OCI-LY1 (cell line): Measurements from ENCODE around the gene CEP97.
"Not testable (repeated sequence)": the region's sequence is repeated elsewhere in the genome, so short reads cannot be mapped to it uniquely, and the experiment has no call there.

Experiments
- H2AFZ ChIP-seq: fragments of 200-600 bp; sonication (generic), shearing (Covaris generic); 2 replicates; pipeline ENCODE4 v1.6.0; 2014; ENCODE audit warnings: antibody characterized with exemption, mild to moderate bottlenecking, low read length
- H3F3A ChIP-seq: fragments of 200-600 bp; sonication (generic), shearing (Covaris generic); 2 replicates; pipeline ENCODE4 v1.6.0; 2014; ENCODE audit warnings: mild to moderate bottlenecking, antibody characterized with exemption, low read length, moderate library complexity; ENCODE audit not compliant: insufficient read depth
- H3K27ac ChIP-seq: fragments of 200-600 bp; sonication (generic); 2 replicates; pipeline ENCODE4 v1.5.1; 2014; ENCODE audit warnings: low read length, mixed run types, mild to moderate bottlenecking, low read depth; ENCODE audit not compliant: poor library complexity, severe bottlenecking
- H3K27me3 ChIP-seq: fragments of 200-600 bp; sonication (generic); 2 replicates; pipeline ENCODE4 v1.6.0; 2014; ENCODE audit warnings: antibody characterized with exemption, mild to moderate bottlenecking, low read length, moderate library complexity; ENCODE audit not compliant: insufficient read depth
- H3K36me3 ChIP-seq: fragments of 200-600 bp; sonication (generic); 2 replicates; pipeline ENCODE4 v1.6.1; 2014; ENCODE audit warnings: mild to moderate bottlenecking, antibody characterized with exemption, low read length, moderate library complexity, mixed read lengths; ENCODE audit not compliant: insufficient read depth
- H3K4me1 ChIP-seq: fragments of 200-600 bp; sonication (generic); 2 replicates; pipeline ENCODE4 v1.5.1; 2014; ENCODE audit warnings: mild to moderate bottlenecking, low read length, moderate library complexity; ENCODE audit not compliant: insufficient read depth, severe bottlenecking
- H3K4me2 ChIP-seq: fragments of 200-600 bp; sonication (generic), shearing (Covaris generic); 2 replicates; pipeline ENCODE4 v1.6.1; 2014; ENCODE audit warnings: low read length
- H3K4me3 ChIP-seq: fragments of 200-600 bp; sonication (generic); 2 replicates; pipeline ENCODE4 v1.5.1; 2014; ENCODE audit warnings: low read length, low read depth, mild to moderate bottlenecking, mixed read lengths; ENCODE audit not compliant: poor library complexity, severe bottlenecking
- H3K79me2 ChIP-seq: fragments of 200-600 bp; shearing (Covaris generic); 2 replicates; pipeline ENCODE4 v1.6.1; 2016; ENCODE audit warnings: mixed run types, low read length, mixed read lengths; ENCODE audit not compliant: insufficient read depth
- H3K9ac ChIP-seq: fragments of 200-600 bp; sonication (generic), shearing (Covaris generic); 2 replicates; pipeline ENCODE4 v1.6.1; 2014; ENCODE audit warnings: mild to moderate bottlenecking, low read length, mixed read lengths
- H3K9me2 ChIP-seq: fragments of 200-600 bp; sonication (generic), shearing (Covaris generic); 2 replicates; pipeline ENCODE4 v1.6.1; 2014; ENCODE audit warnings: low read depth, mild to moderate bottlenecking, low read length, mixed read lengths
- H3K9me3 ChIP-seq: fragments of 200-600 bp; shearing (Covaris generic); 2 replicates; pipeline ENCODE4 v1.6.1; 2014; ENCODE audit warnings: low read length, mixed read lengths
- H4K20me1 ChIP-seq: fragments of 200-600 bp; sonication (generic), shearing (Covaris generic); 2 replicates; pipeline ENCODE4 v1.6.0; 2016; ENCODE audit warnings: mild to moderate bottlenecking, low read length; ENCODE audit not compliant: insufficient read depth
- CTCF ChIP-seq: fragments of 200-600 bp; sonication (generic), shearing (Covaris generic); IDR thresholded peaks from 2 replicates; pipeline ENCODE4 v1.5.1; 2017; ENCODE audit warnings: mild to moderate bottlenecking, antibody characterized with exemption, low read length, moderate library complexity, mixed read lengths
- EZH2 ChIP-seq: fragments of 200-600 bp; sonication (generic), shearing (Covaris generic); IDR thresholded peaks from 2 replicates; pipeline ENCODE4 v1.8.0; 2017; ENCODE audit warnings: borderline replicate concordance, mixed run types, mild to moderate bottlenecking, antibody characterized with exemption, low read length, moderate library complexity, mixed read lengths

Gene CEP97

GRCh38 chr3:101762041-101762646, 37.7 kb downstream of the CEP97 start:
- Histone ChIP-seq H3K27ac (no peak overlapping the region), H3F3A (no peaks in the 10 kb centered on the region), H3K27me3 (no peaks in the 10 kb centered on the region), H3K9me2 (no peaks in the 10 kb centered on the region), H3K36me3 (peaks cover 72% of the 10 kb centered on the region), H3K4me2 (no peak overlapping the region), H3K9me3 (no peaks in the 10 kb centered on the region), H3K79me2 (no peaks in the 10 kb centered on the region), H3K9ac (no peak overlapping the region), H4K20me1 (no peaks in the 10 kb centered on the region), H2AFZ (no peak overlapping the region), H3K4me1 (no peaks in the 10 kb centered on the region), H3K4me3 (no peak overlapping the region)
- TF ChIP-seq EZH2, result no peak
- TF ChIP-seq CTCF, result no peak

GRCh38 chr3:101777745-101778281, 53.4 kb downstream of the CEP97 start:
- not testable (repeated sequence) for H3K4me3 ChIP-seq, H3K9ac ChIP-seq, H3K27me3 ChIP-seq, H3K4me2 ChIP-seq, H3K36me3 ChIP-seq, H3K9me2 ChIP-seq, H4K20me1 ChIP-seq, H3F3A ChIP-seq, H2AFZ ChIP-seq, H3K9me3 ChIP-seq
- Histone ChIP-seq H3K79me2 (peaks cover 23% of the 10 kb centered on the region), H3K4me1 (peaks cover 44% of the 10 kb centered on the region), H3K27ac (peak overlapping the region; percentile 54)

- Histone ChIP-seq H3K27me3 (no peaks in the 10 kb centered on the region), H3K9ac (peak overlapping the region; percentile 71), H3K4me1 (peaks cover 44% of the 10 kb centered on the region), H3K9me2 (no peaks in the 10 kb centered on the region), H3K36me3 (peaks cover 4% of the 10 kb centered on the region), H3K4me2 (peak overlapping the region; percentile 81), H3K27ac (peak overlapping the region; percentile 54), H3F3A (no peaks in the 10 kb centered on the region), H3K4me3 (peak overlapping the region; percentile 78), H4K20me1 (no peaks in the 10 kb centered on the region), H3K9me3 (no peaks in the 10 kb centered on the region), H2AFZ (peak overlapping the region; percentile 61; the same call in 1 of the 2 replicates), H3K79me2 (peaks cover 23% of the 10 kb centered on the region)
- TF ChIP-seq CTCF (no peak), EZH2 (no peak)
These were observed 54.1 kb downstream of the CEP97 start for GRCh38 chr3:101778385-101779046.
